Ishikawa (cell line): Measurements from ENCODE around the gene USP22.

Experiments used
- CEBPB ChIP-seq: IDR thresholded peaks from 2 replicates; pipeline ENCODE4 v1.6.1; 2012
- EGR1 ChIP-seq: IDR thresholded peaks from 2 replicates; pipeline ENCODE4 v1.6.1; 2012
- EP300 ChIP-seq: IDR thresholded peaks from 2 replicates; pipeline ENCODE4 v1.6.1; 2012; ENCODE audit warnings: borderline replicate concordance
- TAF1 ChIP-seq: IDR thresholded peaks from 2 replicates; pipeline ENCODE4 v1.6.1; 2012; ENCODE audit warnings: low read depth, mild to moderate bottlenecking
- TEAD4 ChIP-seq: IDR thresholded peaks from 2 replicates; pipeline ENCODE4 v1.6.1; 2012
- YY1 ChIP-seq: IDR thresholded peaks from 2 replicates; pipeline ENCODE4 v1.6.1; 2012; ENCODE audit warnings: low read depth
- TF ChIP-seq, protein P1 (sequence below): IDR thresholded peaks from 2 replicates; pipeline ENCODE4 v1.6.1; 2012

DNA sequence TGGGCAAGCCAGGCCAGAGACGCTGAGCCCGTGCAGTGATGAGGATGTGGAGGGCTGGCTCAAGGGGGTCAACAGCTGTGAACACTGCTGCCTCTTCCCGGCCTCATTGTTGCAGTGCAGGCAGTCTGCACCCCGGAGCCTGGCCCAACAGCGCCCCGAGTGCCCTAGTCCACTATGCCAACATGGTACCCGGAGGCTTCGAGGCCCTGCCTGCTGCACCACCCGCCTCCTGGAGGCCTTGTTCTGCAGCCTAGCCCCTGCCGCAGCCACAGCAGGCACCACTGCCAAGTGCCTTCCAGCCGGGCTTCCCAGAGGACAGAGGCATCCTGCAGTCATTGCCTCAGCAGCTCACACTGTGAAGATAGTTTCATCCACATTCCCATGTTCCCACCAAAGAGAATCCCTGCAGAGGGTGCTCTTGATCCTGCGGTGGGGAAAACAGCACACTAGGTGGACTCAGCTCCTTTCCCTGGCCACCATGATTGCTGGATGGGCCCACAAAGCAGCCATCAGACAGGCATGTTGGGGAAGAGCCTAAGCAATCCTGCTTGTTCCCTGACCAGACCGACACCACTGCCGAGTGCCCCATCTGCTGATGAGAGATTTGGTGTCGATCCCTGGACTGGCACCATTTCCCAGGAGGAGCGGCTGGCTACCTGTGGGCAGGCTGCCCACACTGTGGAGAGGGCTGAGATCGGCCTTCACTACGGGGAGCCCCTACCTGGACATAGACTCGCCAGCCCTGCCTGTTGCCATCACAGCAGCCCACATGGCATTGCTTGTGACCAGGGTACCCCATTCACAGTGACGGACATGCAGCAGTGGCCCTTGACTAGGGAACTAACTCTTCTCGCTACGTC, 44.9 kb downstream of the USP22 start:
- no peak for TF ChIP-seq EP300
- TF ChIP-seq CEBPB: no peak
- TF ChIP-seq TAF1: no peak
- TF ChIP-seq, protein P1, sequence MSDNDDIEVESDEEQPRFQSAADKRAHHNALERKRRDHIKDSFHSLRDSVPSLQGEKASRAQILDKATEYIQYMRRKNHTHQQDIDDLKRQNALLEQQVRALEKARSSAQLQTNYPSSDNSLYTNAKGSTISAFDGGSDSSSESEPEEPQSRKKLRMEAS: no peak
- TF ChIP-seq TEAD4: no peak
- no peak for TF ChIP-seq YY1
- TF ChIP-seq EGR1: no peak
